HUDEP-2 (cell line): Measurements from ENCODE around the gene MECP2.
"Not testable (repeated sequence)": the region's sequence is repeated elsewhere in the genome, so short reads cannot be mapped to it uniquely, and the experiment has no call there.

ENCODE experiments used
- DNase-seq, 76 experiments: peaks; one replicate each; lab custom pipeline; 2025; ENCODE audit not compliant: unreplicated experiment in 76 of 76; lab: John Stamatoyannopoulos, UW

MECP2 gene

DNA sequence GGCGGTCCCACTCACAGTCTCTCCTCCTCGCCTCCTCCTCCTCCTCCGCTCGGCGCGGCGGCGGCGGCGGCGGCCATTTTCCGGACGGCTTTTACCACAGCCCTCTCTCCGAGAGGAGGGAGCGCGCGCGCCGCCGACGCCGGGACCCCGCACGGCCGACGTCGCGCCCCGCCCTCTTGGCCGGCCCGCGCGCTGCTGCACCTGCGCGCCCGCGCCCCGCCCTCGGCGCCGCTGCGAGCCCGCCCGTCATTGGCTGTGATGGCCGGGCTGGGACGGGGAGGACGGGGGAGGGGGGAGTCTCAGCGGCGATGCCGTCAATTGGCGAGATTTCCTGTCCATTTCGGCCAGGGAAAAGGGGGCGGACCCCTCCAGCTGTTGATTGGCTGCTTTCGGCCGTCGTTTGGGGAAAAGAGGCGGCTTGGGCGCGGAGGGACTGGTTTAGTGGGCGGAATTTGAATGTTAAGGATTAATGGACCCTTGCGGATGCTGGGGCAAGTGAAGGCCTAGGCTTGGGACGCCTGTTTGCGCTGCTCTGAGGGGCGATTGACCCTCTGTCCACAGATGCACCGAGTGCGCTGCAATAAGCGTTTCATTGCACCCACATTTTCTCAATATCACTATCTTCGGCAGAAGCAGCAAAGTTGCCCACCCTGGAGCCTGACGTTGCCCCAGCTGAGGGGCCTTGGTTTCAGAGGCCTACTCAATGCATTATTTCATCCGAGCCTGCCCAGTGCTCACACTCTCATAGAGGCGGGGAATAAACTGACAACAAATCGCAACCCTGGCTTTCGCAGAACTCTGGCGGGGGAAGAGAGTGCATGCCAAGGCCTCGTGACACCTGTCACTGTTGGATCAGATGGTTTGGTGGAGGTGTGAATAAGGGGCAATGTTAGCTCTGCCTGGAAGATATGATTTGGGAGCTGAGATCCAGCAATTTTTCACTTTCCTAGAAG is at the start of gene MECP2:
TSS of gene MECP2 (minus strand) at position 129 of the 953 bp plus-strand sequence.
- DNase-seq = peak in 73 of 76 experiments; percentile 47 to 92 (median 81)

DNA sequence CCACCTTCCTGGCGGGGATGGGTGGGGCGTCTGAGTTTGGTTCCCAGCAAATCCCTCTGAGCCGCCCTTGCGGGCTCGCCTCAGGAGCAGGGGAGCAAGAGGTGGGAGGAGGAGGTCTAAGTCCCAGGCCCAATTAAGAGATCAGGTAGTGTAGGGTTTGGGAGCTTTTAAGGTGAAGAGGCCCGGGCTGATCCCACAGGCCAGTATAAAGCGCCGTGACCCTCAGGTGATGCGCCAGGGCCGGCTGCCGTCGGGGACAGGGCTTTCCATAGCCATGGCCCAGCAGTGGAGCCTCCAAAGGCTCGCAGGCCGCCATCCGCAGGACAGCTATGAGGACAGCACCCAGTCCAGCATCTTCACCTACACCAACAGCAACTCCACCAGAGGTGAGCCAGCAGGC is 46.5 kb upstream of the MECP2 start, which contains the start of gene OPN1LW:
TSS of gene OPN1LW (plus strand) at position 234 of the 400 bp plus-strand sequence. CDS start at position 275, 41 bp downstream.
- not testable (repeated sequence) for DNase-seq

DNA sequence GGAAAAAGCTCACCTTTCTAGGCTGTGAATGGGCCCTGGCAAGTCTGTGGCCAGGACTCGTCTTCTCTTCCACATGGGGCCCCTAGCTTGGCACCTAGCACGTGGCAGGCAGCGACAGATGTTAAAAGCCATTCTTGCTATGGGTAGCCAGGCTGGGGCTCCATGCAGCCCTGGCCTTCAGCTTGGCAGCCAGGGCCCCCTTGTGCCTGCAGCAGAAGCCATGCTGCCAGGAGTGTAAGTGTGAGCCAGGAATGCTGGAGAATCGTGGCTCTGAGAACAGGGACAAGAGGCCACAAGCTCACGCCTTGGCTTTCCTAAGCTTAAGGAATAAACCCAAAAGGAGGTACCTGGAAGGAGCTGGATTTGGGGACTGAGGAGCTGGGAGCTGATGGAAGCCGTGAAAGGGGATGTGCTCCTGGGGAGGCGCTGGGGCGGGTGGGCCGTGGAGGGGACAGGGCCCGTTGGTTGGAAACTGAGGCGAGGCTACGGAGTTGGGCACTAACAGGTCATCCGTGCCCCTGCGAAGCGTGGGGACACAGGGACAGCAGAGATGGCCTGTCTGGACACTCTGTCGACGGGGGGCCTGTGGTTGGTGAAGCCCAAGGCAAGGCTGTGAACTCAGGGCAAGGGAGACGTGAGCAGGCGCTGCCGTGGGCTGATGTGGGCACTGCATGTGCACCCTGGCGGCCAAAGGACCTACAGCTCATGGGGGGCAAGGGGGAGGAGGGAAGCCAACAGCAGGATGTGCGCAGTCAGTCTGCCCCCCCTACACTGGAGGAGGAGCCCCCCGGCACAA is 45.6 kb upstream of the MECP2 start:
- no peak for DNase-seq

DNA sequence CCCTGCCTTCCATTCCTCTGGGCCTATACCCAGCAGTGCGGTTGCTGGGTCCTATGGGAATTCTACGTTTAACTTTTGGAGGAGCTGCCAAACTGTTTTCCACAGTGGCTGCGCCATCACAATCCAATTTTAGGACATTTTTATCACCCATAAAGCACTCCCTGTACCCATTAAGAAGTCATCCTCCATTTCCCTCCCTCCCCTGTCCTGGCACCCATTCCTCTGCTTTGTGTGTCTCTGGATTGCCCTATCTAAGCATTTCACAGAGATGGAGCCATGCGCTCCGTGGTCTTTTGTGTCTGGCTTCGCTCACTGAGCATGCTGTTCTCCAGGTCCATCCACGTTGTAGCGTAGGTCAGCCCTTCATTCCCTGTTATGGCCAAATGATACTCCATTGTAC is 44.9 kb upstream of the MECP2 start:
- no peak for DNase-seq

DNA sequence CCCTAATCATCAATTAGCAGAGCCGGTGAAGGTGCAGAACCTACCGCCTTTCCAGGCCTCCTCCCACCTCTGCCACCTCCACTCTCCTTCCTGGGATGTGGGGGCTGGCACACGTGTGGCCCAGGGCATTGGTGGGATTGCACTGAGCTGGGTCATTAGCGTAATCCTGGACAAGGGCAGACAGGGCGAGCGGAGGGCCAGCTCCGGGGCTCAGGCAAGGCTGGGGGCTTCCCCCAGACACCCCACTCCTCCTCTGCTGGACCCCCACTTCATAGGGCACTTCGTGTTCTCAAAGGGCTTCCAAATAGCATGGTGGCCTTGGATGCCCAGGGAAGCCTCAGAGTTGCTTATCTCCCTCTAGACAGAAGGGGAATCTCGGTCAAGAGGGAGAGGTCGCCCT is 43.2 kb upstream of the MECP2 start:
- no peak for DNase-seq

DNA sequence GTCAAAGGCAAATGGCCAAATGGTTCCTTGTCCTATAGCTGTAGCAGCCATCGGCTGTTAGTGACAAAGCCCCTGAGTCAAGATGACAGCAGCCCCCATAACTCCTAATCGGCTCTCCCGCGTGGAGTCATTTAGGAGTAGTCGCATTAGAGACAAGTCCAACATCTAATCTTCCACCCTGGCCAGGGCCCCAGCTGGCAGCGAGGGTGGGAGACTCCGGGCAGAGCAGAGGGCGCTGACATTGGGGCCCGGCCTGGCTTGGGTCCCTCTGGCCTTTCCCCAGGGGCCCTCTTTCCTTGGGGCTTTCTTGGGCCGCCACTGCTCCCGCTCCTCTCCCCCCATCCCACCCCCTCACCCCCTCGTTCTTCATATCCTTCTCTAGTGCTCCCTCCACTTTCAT is 42.7 kb upstream of the MECP2 start:
- no peak for DNase-seq

DNA sequence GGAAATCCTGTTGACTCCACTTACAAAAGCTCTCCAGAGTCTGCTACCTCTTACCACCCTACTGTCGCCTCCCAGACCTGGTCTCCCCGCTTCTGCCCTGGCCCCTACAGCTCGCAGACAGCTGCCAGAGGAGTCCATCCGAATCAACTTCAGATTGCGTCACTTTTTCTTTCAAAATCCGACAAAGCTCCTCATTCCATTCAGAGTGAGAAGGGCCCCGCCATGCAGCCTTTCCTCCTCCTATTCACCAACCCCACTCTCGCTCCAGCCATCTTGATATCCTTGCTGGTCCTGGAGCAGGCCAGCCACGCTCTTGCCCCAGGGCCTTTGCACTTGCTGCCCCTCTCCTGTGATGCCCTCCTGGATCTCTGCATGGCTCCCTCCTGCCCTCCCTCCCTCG is 41.3 kb upstream of the MECP2 start:
- DNase-seq = no peak

DNA sequence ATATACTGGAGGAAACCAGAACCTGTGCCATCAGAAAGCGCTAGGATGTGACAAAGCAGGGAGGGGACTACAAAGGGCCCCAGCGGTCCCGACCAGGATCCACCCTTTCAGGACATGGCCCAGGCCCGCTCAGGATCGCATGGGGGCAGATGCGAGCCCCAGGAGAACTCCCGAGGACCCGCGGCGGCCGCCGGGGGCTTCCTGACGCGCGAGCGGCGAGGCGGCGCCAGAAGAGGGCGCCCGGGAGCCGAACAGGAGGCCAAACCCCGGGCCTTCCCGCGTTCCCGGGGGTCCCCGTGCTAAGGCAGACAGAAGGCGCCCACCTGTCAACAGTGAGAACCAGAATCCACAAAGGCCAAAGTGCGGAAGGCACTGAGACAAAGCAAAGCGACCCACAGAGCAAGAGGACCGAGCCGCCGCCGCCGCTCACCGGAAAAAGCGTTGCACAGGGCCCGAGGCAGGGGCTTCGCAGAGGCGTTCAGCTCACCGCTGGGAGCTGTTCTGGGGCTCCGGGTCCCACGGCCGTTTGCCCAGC is 39.2 kb upstream of the MECP2 start:
- peak in 41 of 76 experiments; percentile 0 to 43 (median 19) for DNase-seq

DNA sequence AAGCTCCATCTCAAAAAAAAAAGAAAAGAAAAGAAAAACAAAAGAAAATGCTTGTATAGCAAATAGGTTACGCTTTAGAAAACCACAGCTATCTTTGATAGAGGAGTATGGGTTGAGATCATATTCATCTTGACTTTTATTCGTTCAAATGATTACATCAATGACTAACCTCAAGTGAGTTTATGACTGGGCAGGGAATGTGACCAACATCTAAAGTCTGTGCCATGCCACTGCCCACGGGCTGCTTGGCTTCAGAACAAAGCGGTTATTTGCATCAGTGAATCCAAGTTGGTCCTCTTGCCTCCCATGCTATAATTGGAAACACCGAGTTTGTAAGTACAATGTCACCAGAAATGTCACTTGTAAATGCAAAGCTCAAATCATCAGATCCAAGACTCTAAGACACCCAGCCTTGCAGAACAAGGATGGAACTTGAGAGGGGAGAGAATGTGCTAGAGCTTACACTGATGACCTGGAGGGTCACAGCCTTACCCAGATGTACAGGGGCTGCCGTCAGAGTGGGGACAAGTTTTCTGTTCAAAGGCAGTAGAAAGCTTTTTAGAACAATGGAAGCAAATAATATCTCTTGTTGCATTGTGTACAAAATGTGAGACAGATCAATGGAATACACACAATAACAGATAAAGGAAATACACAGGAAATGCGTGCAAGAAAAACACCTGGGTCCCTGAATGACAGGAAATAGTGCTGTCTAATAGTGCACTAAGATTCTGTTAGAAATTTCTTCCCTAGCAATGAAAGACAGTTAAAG is 38.1 kb upstream of the MECP2 start:
- DNase-seq = peak in 1 of 76 experiments; percentile 0

DNA sequence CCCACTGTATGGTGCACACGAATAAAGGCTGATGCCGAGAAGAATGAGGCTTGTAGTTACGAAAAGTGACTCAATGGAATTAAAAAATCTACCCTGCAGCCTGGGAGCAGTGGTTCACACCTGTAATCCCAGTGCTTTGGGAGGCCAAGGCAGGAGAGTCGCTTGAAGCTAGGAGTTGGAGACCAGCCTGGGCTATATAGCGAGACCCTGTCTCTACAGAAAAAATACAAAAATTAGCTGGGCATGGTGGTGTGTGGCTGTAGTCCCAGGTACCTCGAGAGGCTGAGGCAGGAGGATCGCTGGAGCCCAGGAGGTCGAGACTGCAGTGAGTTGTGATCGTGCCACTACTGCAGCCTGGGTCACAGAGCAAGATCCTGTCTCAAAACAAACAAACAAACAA is 34.8 kb upstream of the MECP2 start:
- DNase-seq = no peak

DNA sequence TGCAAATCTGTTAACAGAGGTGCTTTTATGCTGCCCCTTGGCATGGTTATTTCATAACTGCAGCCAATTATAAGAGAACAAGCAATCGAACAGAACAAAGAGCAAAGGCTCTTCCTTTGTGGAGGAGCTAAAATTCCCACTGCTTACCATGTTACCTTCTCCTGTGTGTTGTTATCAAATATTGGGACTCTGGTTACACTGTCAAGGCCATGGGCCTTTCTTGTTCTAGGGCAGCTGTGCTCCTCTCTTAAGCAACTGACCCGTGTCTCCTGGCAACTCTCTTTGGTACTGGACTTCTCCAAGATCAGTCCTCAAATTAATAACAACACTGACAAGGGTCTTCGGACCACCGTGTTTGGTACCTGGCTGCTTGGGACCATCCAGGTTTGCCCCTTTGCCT is 34.4 kb upstream of the MECP2 start:
- DNase-seq = no peak

DNA sequence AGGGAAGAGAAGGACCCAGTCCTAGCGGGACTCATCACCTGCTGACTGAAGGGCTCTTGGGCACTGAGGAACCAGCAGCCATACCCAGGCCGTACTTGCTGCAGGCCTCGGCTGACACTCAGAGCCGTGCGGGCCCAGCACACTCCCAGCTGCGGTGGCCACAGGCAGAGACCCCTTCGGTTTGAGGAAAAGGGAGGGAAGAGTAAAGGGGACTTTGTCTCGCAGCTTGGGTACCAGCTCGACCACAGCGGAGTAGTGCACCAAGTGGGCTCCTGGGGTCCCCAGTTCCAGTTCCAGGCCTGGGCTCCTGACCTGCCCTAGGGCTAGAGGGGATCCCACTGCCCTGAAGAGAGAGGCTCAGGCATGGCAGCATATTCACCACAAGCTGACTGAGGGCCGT is 28.6 kb upstream of the MECP2 start:
- DNase-seq = no peak

DNA sequence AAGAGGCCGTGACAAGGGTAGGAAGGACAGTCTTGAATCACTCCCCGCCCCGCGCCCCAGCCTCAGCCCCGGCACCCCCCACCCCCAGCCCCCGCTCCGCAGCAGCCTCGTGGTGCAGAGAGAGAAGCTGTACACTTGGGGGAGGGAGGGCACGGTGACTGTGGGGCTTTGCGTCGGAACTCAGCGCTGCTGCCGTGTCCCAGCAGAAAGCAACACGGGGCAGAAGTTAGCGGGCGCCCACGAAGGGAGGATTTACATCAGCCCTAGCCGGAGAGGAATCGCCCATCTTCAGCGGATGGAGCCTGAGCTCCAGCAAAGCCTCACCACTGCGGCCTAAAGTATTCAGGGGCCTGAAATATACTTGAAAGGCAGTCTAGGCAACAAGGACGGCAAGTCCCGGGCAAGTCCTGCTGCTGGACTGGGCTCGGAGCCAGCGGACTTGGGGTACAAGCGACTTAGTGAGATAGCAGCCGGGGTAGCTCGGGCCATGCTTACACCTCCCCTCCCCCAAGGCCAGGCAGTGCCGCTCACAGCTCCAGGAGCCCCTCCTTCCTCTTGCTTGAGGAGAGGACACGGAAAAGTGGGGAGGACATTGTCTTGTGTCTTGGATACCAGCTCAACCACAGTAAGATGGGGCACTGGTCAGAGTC is 28.0 kb upstream of the MECP2 start:
- DNase-seq = no peak

DNA sequence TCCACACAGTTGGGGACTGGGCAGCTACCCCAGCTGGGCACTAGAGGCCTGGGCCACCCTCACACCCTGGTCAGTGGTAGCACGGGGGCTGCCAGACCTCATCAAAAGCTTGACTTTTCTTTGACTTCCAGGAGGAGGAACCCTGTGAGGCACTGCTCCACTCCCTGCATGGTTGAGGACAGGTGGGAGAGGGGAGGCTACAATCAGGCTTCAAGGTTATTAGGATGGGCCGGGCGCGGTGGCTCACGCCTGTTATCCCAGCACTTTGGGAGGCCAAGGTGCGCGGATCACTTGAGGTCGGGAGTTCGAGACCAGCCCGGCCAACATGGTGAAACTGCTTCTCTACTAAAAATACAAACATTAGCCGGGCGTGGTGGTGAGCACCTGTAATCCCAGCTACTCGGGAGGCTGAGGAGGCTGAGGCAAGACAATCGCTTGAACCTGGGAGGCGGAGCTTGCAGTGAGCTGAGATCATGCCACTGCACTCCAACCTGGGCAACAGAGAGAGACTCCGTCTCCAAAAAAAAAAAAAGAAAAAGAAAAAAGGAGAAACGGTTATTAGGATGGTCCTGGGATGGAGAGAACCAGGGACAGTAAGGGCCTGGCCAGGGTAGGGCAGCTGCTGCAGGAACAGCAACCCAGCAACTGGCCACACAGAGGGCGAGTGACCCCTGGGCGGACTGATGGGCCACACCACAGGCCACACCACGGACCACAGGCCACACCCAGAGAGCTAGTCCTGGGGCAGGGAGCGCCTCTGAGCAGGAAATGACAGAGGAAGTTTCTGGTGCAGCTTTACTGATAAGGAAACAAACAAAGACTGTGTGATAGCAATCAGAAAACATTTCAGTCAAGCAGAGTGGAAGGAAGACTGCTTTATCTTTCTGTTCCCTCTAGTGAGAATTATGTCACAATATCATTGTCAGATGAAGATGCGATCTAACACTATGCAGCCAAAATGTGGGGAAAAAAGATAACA is 26.0 kb upstream of the MECP2 start:
- peak in 58 of 76 experiments; percentile 0 to 66 (median 26) for DNase-seq

DNA sequence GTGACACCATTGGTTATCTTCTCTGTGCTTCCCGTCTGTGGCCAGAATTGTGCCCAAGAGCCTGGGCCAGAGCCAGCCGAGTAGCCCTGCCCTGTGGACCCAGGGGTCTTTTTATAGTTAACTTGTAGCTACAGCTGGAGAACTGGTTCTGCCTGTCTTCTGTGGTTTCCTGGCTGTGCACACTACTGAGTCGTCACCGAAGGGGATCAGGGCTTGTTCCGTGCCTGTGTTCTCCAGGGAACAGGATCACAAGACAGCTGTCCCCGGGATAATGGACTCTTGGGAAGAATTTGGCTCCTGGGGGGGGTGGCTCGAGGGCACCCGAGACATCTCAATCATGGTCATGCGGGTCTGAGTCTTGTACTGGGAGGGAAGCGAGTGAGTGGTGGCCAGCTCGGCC is 24.4 kb upstream of the MECP2 start:
- no peak for DNase-seq

DNA sequence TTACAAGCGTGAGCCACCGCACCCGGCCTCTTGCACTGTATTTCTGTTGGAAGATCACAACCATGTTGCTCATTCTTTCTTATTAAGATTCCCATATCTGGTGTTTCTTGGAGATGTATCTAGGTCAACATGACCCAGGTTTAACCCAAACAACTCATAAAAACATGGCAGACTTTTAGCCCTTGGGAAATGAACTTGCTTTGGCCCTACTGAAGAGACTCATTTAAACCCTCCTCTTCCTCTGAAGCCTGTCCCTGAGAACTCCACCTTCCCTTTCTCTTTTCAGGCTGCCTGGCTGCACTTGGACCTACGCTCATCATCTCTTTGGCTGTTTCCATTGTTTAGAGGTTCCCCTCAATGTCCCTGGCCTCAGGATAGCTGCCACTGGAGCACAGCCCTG is 23.7 kb upstream of the MECP2 start:
- no peak for DNase-seq

DNA sequence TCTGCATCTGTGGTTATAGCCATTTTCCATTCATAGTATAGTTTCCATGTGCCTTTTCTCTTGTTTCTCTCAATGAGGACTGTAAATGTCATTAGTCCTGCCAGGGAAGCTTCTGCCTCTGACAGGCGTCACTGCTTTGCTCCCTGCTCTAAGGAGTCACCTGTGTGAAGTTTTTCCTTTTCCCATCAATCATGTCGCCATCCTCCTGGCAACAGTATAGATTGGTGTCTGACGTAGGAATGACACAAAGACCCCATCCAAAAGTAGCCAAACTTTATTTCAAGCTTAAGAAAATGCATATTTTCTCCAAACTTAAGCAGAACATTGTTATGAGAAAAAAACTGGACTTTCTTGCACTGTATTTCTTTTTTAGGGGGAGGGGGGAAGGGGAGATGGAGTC is 23.1 kb upstream of the MECP2 start:
- DNase-seq = no peak

DNA sequence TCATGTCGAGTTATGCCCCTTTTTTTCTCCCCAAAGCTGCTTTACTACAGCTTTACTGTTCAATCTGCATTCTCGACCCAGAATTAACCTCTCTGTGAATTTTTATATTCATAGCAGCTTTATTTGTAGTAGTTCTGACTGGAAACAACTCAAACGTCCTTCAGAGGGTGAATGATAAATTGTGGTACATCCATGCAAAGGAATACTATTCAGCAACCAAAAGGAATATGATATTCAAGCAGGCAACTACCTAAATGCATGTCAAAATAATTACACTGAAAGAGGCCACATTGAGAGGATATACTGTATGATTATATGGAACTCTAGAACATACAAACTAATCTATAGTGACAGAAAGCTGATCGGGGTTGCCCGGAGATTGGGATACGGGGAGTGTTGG is 20.0 kb upstream of the MECP2 start:
- no peak for DNase-seq
